Measurements from ENCODE around the gene SEC61B.

GRCh38 chr9:99197124-99197630 is 24.9 kb upstream of the SEC61B start:
- TF ChIP-seq CTCF (IDR thresholded peaks at IDR 0.05) (no peak), POLR2A (IDR thresholded peaks at IDR 0.05) (no peak)

Measured in uterus (tissue), 2 donors.